ENCODE results near the gene SMIM43. TPM values are rescaled to one million over a fixed set of nuclear protein-coding genes. Genes with fewer than 3 reads are reported as not detected.
A peak's percentile ranks its signal among the peaks of the same experiment; 100 is the strongest.

Gene SMIM43
- total RNA-seq, 3 donors from 2014 or later = not detected

GRCh38 chr4:121711263-121712000, 53.5 kb downstream of the SMIM43 start:
- Mint-ChIP-seq H3K36me3 (ENCODE audit: insufficient read depth) (no peaks in the 10 kb centered on the region), H3K9me3 (no peaks in the 10 kb centered on the region), H3K4me3 (no peak overlapping the region), H3K4me1 (ENCODE audit: low read depth) (peaks cover 22% of the 10 kb centered on the region), H3K27me3 (ENCODE audit: low read depth) (peaks cover 50% of the 10 kb centered on the region)
- peak; percentile 5 for DNase-seq
- ATAC-seq = peak in 1 of 2 donors; percentile 33

GRCh38 chr4:121709766-121710405, 55.1 kb downstream of the SMIM43 start:
- H3K9me3 Mint-ChIP-seq = no peaks in the 10 kb centered on the region
- H3K4me1 Mint-ChIP-seq (ENCODE audit: low read depth) = peaks cover 27% of the 10 kb centered on the region
- peaks cover 42% of the 10 kb centered on the region for H3K27me3 Mint-ChIP-seq (ENCODE audit: low read depth)
- no peak overlapping the region for H3K4me3 Mint-ChIP-seq
- no peak for ATAC-seq
- no peaks in the 10 kb centered on the region for H3K36me3 Mint-ChIP-seq (ENCODE audit: insufficient read depth)
- no peak for DNase-seq

Other genes with a start within 250 kb of the SMIM43 start
- gene ANXA5, start 68.2 kb downstream of the SMIM43 start, total RNA-seq = 10 to 100 TPM; 37.0 to 69.5 (median 59.4) TPM
- gene EXOSC9, start 36.2 kb upstream of the SMIM43 start, total RNA-seq = 10 to 100 TPM; 78.1 to 80.9 (median 80.7) TPM
- gene CCNA2, start 58.7 kb upstream of the SMIM43 start, total RNA-seq = 10 to 100 TPM in 2 of 3 donors, 1 to 10 TPM in 1; 9.7 to 14.7 (median 14.5) TPM
- gene BBS7, start 105.3 kb upstream of the SMIM43 start, total RNA-seq = 10 to 100 TPM; 18.9 to 23.6 (median 21.5) TPM
- under 1 TPM in 2 of 3 donors, not detected in 1; 0.33 to 0.63 TPM for gene TRPC3, start 186.9 kb upstream of the SMIM43 start, total RNA-seq